ENCODE measurements around the gene MRPL17.

DNA sequence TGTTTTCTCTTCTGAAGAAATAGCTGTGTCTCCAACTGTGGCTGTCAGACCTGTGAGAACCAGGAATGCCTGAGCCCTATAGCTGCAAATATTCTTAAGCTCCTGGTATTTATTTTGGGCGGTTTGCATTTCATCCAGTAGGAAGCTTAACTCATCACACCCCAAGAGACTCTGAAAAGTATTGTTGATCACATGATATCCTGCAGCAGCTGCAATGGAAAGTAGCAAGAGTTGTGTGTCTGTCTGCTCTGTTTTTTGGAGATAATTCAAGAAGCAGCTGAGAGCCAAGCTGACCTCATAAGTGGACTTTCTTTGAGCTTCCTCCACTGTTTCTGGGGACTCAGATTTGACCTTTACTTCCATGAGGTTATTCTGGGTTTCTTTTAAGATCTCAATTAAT lies 36.4 kb upstream of the MRPL17 start:
- TF ChIP-seq, protein P1, sequence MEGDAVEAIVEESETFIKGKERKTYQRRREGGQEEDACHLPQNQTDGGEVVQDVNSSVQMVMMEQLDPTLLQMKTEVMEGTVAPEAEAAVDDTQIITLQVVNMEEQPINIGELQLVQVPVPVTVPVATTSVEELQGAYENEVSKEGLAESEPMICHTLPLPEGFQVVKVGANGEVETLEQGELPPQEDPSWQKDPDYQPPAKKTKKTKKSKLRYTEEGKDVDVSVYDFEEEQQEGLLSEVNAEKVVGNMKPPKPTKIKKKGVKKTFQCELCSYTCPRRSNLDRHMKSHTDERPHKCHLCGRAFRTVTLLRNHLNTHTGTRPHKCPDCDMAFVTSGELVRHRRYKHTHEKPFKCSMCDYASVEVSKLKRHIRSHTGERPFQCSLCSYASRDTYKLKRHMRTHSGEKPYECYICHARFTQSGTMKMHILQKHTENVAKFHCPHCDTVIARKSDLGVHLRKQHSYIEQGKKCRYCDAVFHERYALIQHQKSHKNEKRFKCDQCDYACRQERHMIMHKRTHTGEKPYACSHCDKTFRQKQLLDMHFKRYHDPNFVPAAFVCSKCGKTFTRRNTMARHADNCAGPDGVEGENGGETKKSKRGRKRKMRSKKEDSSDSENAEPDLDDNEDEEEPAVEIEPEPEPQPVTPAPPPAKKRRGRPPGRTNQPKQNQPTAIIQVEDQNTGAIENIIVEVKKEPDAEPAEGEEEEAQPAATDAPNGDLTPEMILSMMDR (conservative IDR thresholded peaks at IDR 0.05; ENCODE audit: low read length) = no peak
- no peak for TF ChIP-seq EZH2phosphoT487 (IDR thresholded peaks at IDR 0.05; ENCODE audit: borderline replicate concordance, low read depth, low read length)
